HG02571 (cell line): Measurements from ENCODE around the gene LYPD6.
"Not testable (repeated sequence)": the region's sequence is repeated elsewhere in the genome, so short reads cannot be mapped to it uniquely, and the experiment has no call there.

Experiments used
- ATAC-seq: cut with Tn5 transposase; IDR thresholded peaks from one replicate; pipeline ENCODE4 v1.9.1; 2021; ENCODE audit warnings: mild to moderate bottlenecking, moderate library complexity; ENCODE audit not compliant: unreplicated experiment

Gene LYPD6, protein sequence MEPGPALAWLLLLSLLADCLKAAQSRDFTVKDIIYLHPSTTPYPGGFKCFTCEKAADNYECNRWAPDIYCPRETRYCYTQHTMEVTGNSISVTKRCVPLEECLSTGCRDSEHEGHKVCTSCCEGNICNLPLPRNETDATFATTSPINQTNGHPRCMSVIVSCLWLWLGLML

DNA sequence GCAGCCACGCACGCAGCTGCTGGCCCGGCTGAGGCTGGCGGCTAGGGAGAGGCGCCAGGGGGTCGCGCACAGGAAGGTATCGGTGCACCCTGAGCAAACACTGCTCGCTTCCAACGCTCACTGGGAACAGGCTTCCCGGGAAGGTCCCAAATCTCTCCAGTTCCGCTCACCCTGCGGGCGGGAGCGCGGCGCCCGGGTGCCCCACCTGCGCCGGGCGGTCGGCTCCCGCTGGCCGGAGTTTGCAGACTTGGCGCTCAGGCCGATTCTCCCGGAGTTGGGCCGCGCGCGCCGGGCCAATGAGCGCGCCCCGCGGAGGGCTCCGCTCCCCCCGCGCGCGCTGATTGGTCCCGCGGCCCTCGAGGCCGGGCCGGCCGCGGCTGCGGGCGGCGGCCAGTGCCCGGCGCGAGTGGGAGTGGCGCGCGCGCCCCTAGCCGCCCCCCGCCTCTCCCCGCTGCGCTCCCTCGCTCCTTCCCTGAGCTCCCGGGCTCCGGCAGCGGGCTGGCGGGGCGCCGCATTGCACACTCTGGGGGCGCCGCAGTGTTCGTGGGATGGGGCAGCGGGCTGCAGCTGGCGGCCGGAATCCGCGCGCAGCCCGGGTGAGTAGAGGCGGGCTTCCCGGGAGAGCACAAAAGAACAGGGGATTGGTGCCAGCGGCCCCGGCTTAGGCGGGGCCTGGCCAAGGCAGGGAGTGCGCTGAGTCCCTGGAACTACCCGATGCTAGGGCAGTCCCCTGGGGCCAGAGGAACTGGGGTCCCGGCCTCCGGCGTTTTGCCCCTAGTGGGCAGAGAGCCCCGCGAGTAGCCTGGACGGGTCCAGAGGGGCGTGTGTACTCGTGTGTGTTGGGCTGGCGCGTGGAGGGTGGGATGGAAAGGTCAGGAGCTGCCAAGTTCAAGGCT, at the start of gene LYPD6:
Gene LYPD6, plus strand, starts transcription at position 461 of the 896 bp plus-strand sequence. CDS start 107,122 bp downstream, outside the sequence.
- peak; percentile 71 for ATAC-seq

DNA sequence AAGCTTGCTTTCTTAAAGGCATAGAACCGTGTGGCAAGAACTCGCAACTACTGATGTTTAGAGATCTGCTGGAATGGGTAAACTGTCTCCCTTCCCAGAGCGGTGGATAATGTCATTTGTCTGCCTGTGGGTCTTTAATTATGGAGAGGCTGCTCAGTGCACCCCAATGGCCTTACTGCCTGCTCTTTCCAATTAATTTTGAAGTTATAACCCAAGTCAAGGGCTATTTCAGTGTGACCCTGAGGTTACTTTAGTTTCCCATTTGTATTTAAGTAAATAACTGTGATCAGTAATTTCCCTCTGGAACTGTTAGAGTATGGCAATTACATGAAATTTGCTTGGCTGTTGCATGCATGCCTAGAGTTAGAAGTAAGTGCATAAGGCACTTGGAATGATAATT, 48.9 kb upstream of the LYPD6 start:
- no peak for ATAC-seq

DNA sequence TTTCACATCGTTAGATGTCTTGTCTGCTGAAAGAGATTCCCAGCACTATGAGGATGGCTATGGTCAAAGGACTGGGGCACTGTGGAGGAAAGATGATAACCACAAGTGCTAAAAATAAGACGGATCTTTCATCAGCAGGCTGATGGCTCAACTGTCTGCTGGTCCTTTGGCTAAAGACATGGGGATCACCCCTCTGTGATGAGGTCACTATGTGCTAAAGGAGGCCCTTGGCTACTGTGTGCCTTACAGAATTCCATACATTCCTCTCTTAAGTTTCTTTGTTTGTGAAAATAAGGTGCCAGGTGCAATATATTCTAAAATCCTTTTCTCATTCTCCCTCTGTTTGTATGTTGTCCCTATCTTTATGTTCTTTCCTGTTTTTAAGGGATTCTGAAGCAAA, 39.7 kb upstream of the LYPD6 start:
- ATAC-seq: no peak

DNA sequence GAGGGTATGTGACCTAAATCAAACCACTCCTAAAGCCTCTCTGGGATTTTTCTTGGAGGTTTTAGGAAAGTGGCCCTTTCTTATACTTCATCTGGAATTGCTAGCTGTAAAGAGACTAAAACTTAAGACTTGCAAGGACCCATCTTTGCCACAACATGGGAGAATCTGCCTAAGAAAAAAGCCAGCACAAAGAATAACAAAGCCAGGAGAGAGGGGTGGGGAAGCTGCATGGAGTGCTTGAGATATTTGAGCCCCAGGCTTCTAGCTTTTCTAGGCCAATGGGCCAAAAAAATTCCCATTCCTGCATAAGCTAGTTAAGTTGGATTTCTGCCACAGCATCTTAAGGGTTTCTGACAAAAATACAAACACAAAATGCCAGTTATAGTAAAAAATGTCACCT, 38.5 kb upstream of the LYPD6 start:
- ATAC-seq: no peak

DNA sequence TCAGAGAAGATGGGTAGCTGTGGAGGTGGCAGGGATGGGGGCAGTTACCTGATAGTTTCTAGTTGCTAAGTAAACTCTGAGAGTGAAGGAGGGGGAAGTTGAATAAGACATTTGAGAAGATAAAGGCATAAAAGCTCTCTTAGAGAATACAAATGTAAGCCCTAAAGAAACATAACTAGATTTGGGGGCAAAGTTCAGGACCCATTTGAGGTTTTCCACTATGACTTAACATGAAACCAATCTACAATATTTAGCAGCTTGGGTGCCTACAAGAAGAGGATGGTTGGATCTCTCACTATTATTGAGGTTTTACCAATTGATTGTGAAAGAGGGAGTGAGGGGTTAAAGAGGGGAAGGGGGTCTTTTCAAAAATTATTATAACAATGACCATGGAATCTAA, 34.4 kb upstream of the LYPD6 start:
- no peak for ATAC-seq

GRCh38 chr2:149307014-149307413, 23.4 kb upstream of the LYPD6 start:
- ATAC-seq: no peak

DNA sequence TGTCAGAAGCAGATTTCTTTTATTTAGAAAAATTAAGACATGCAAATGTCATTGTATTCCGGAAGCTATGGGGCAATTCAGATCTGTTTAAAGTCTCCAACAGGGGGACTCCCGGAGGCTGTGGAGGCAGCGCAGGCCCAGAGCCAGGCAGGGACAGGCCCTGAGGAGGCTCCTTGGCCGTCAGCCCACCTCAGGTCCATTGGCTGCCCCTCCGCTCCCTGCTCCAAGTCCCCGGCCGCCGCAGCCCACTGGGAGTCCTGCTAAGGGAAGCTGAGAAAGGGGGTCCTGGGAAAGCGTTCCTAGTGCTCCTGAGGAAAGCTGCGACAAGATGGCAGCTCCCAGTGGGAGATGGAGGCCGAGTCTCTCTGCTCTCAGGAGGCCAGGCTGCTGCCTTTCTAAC, 20.0 kb upstream of the LYPD6 start:
- no peak for ATAC-seq

GRCh38 chr2:149312039-149312438, 18.3 kb upstream of the LYPD6 start:
- no peak for ATAC-seq

- peak; percentile 89 for ATAC-seq
These were observed 16.8 kb upstream of the LYPD6 start for GRCh38 chr2:149313512-149313972.

DNA sequence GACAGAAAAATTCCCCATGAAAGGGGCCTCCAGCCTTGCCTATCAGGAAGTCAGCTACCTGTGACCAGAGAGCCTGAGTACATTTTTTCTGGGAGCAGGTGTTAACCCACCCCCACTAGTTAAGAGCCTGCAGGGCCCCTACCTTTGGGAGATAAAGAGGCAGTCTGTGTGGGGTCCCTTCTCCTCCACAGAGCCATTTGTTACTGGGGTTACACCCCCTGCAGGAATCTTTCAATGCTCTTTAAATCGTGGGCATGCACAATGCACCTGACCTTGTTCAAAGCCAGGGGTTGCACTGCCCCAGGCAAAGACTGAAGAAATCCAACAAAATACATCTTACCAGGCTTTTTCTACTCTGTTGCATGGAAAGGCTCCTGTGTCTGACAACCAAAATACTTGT, 15.7 kb upstream of the LYPD6 start:
- ATAC-seq: no peak

GRCh38 chr2:149315461-149315860, 14.9 kb upstream of the LYPD6 start:
- ATAC-seq: no peak

GRCh38 chr2:149318566-149318965, 11.8 kb upstream of the LYPD6 start:
- not testable (repeated sequence) for ATAC-seq

DNA sequence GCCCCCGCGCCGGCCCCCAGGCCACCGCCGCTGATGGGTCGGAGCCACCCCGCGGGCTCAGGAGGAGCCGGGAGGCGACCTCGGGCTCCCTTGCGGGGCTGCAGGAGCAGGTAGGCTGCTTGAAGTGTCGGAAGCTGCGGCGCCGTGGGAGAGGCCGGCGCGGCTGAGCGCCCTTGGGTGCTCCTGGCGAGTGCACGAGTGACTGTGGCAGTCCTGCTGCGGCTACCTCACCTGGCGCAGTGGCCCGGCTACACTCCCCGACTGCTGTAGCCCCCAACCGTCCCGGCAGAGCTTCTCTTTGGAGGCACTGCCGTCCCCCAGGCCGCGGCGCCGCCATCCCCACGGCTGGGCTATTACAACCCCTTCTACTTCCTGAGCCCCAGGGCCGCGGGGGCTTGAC, 10.0 kb upstream of the LYPD6 start:
- no peak for ATAC-seq

- ATAC-seq: no peak
These were observed 1.3 kb upstream of the LYPD6 start for GRCh38 chr2:149329068-149329467.

DNA sequence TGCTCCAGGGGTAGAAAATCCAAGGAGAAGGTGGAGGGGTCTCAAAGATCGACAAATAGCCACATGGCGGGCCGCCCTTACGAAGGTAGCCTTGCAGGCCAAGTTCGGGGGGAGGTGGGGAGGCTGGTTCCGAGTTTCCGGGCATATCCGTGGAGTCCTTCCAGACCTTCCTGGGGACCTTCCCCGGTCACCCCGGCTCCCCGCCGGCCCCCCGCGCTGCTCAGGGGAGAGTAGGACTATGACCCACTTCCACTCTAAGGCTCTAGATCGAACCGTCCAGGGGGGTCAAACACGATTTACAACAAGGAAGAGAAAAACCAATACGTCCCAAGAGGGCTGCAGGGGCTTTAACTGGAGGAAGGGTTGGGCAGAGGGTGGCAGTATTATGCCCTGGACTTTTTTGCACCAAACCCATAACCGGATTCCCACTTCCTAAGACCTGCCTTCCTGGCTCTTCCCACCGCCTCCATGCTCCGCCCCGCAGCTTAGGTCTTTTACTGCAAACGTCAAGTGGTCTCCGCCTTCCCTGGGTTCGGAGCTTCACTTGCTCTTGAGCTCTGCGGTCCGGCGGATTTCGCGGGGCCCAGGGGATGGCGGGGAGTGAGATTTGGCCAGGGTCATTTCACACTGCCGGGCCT, 779 bp upstream of the LYPD6 start:
- ATAC-seq: no peak

DNA sequence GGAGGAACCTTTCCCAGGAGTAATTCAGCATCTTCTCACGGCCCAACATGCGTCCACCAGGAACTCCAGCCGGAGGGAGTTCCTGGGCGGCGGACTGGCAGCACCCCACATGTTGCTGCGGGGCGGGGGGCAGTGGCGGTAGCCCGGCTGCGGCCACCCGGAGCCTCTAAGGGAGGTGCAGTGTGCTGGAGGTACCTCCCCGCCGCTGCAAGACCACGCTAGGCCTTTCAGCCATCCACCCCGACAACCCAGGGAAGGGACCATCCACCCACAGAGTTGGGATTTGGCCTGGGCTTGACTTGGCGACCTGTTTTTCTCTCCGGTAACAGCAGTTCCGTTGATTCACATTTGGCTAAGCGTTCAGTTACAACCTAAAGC, 625 bp downstream of the LYPD6 start:
- ATAC-seq: no peak

- ATAC-seq: no peak
These were observed 2.0 kb downstream of the LYPD6 start for GRCh38 chr2:149332364-149332763.

GRCh38 chr2:149333636-149334035, 3.2 kb downstream of the LYPD6 start:
- no peak for ATAC-seq

DNA sequence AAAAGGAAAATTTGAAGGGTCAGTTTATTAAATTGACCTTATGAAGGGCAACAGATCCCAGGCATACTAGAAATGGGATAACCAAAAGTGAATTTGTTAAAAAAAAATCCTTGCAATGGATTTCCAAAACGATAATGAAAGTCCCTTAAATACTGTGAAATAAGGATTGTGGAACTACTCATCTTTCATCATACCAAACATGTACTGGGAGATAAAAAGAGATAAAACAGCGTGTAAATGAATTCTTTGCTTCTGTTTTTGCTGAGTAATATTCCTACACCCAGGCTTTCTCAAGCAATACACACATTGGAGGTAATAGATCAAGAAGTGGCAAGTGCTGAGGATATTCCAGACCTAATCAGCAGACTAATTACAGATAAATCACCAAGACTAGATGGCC, 3.8 kb downstream of the LYPD6 start:
- ATAC-seq: no peak

DNA sequence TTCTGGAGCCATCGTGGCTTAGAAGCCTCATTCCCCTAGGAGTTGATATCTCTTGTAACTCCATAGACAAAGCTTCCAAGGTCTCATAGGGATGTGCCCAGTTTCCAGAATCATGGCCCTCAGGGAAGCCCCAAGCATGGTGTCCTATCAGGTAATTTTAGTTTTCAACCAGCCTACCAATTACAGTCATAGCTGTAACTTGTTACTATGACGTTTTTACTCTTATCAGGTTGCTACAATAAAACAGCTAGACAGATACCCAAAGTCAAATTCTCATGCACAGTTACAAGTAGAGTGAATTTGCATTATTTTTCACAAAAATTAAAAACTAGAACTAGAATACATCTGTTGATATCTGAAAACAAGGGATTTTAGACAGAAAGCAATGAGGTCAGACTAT, 8.9 kb downstream of the LYPD6 start:
- no peak for ATAC-seq

GRCh38 chr2:149342509-149342908, 12.1 kb downstream of the LYPD6 start:
- no peak for ATAC-seq

- no peak for ATAC-seq
These were observed 13.7 kb downstream of the LYPD6 start for GRCh38 chr2:149344105-149344504.
